ENCODE data around the gene AQP12A.
"Not testable (repeated sequence)": the region's sequence is repeated elsewhere in the genome, so short reads cannot be mapped to it uniquely, and the experiment has no call there.

AQP12A gene

DNA sequence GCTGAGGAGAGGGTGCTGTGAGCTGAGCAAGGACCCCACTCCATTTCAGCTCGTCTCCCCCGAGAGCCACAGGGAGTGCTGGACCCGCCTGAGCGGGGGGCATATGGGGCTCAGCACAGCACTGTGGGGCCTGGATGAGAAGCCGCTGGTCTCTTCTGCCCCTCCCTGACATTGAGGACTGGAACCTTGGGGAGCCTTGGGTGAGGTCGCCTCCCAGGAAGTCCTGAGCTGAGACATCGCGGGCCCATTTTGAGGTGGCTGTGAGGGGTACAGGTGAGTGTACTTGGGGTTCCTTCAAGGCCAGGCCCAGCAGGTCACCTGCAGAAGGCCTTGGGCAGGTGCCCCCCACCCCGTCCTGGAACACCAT is 3.1 kb upstream of the AQP12A start:
- DNase-seq (ENCODE audit: low read depth) = no peak

- DNase-seq (ENCODE audit: low read depth) = no peak
These were observed 1.7 kb upstream of the AQP12A start for GRCh38 chr2:240689975-240690374.

- not testable (repeated sequence) for DNase-seq (ENCODE audit: low read depth)
These were observed 1.1 kb upstream of the AQP12A start for GRCh38 chr2:240690421-240691074.

DNA sequence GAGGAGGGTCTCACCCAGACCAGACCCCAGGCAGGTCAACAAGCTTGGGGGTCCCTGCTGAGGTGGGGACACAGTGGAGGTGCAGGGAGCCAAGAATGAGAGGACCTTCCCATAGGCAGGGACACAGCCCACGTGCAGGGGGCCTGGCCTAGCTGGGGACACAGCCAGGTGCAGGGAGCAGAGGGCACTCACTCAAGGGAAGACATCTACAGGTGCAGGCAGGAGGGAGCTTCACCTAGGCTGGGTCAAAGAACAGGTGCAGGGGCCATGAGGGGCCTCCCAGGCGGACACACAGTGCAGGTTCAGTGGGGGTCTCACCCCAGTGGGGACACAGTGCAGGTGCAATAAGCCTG is 615 bp upstream of the AQP12A start:
- not testable (repeated sequence) for DNase-seq (ENCODE audit: low read depth)

DNA sequence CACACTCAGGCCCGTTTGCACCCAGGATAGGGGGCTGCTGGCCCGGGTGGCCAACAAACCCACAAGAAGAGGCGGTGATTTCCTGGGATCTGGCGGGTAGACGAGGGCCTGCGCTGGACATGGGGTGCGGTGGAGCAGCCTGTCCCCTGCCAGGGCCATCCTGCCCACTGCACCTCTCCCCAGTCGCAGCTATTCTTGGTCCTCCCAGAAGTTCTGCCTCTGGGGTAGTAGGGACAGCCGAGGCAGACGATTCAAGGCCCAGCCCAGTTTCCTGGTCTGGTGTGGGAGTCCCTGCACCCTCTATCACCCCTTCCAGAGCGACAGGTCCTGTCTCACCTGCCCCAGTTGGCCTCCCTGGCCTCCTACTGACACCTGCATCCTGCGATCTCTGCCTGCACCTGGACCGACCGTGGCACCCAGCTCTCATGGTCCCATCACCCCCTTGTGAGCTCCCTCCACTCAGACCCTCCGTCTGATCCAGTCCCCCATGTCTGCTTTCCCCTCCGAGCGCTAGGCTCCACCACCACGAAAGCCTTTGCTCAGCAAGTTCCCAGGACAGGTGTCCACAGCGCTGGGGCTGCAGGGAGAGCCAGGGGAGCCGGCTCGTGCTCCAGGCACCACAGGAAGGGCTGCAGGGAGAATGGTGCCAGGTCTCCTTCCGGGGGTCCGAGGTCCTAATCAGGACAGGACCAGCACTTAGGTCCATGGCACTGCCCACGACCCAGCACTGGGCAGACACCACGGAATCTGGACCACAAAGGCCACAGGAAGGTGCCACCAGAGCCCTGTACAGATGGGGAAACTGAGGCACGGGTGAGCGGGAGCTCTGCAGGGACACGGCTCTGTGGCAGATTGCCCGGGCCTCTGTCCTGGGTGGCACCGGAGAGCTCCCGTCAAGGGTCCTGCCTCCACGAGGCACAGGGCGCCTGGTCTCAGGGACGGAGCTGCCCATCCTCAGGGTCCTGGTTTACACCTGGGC is 1.2 kb downstream of the AQP12A start:
- DNase-seq (ENCODE audit: low read depth) = not testable (repeated sequence)

DNA sequence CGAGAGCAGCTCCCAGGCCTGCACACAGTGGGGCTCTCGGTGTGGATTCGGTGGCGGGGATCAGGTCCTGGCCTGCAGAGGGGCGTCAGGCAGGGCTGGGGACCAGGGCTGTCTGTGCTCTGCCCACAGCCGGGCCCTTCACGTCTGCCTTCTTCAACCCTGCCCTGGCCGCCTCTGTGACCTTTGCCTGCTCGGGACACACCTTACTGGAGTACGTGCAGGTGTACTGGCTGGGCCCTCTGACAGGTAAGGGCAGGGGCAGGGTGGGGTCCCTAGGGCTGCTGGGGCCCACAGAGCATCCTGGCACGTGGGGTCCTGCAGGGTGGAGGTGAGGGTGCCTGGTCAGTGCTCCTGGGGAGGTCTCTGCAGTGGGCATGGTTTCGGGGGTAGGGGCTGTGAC is 2.6 kb downstream of the AQP12A start:
- DNase-seq (ENCODE audit: low read depth) = not testable (repeated sequence)

DNA sequence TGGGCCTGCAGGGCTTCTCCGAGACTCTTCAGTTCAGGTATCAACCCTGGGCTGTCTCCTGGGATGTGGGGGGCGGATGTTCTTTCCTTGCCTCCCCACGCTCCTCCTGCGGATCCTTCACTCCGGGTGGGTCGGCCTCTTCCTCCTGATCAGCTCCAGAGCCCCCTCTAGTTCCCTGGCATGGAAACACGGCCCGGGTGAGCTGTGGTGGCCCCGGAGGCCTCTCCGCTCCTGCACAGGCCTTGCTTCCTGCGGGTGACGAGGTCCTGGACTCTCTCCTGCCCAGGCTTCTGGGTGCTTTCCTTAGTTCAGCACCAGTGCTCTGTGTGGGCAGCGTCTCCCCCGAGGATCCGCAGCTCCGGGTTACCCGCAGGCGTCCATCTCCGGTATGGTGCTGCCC is 3.9 kb downstream of the AQP12A start:
- DNase-seq (ENCODE audit: low read depth) = not testable (repeated sequence)

- not testable (repeated sequence) for DNase-seq (ENCODE audit: low read depth)
These were observed 4.8 kb downstream of the AQP12A start for GRCh38 chr2:240696469-240696868.

- DNase-seq (ENCODE audit: low read depth) = not testable (repeated sequence)
These were observed 7.3 kb downstream of the AQP12A start for GRCh38 chr2:240698852-240699561.

GRCh38 chr2:240699835-240700234 is 8.2 kb downstream of the AQP12A start:
- DNase-seq (ENCODE audit: low read depth) = not testable (repeated sequence)

DNA sequence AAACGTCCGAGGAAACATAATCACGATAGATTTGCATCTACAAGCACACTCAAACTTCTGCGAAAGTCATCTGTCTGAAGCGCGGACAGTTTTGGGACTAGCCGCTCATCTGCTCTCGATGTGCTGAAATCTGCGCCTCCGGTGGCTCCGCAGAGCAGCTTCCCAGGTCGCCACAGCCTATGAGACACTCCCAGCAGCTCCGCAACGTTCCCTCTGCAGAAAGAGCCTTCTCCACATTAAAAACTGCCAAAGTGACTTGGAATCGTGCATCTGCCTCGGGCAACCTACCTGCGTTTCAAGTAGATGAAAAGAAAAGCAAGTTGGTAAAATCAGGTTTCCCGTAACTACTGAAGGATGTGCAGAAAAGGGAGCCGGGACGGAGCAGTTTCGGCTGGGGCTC is 8.9 kb downstream of the AQP12A start:
- not testable (repeated sequence) for DNase-seq (ENCODE audit: low read depth)

- DNase-seq (ENCODE audit: low read depth) = no peak
These were observed 9.5 kb downstream of the AQP12A start for GRCh38 chr2:240701091-240701735.

- DNase-seq (ENCODE audit: low read depth) = no peak
These were observed 10.3 kb downstream of the AQP12A start for GRCh38 chr2:240701736-240702639.

DNA sequence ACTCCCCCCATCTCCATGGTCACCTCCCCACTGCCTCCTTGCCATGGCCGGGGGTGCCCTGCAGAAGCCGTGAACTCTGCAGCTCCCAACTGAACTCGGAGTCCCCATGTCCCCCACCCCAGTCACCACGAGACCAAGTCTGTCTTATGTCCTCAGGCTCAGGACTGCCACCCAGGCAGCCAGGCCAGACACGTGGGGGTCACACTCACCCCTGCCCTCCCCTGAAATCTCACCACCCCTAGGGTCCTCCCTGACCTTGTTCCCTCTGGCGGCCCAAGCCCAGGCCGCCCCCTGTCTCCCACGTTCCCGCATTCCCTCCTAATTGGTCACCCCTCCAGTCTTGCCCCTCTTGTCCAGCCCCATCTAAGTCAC is 11.0 kb downstream of the AQP12A start:
- no peak for DNase-seq (ENCODE audit: low read depth)

GRCh38 chr2:240703417-240704341 is 12.0 kb downstream of the AQP12A start:
- no peak for DNase-seq (ENCODE audit: low read depth)

GRCh38 chr2:240704651-240705050 is 13.0 kb downstream of the AQP12A start:
- DNase-seq (ENCODE audit: low read depth) = no peak

- DNase-seq (ENCODE audit: low read depth) = no peak
These were observed 13.6 kb downstream of the AQP12A start for GRCh38 chr2:240705204-240705791.

DNA sequence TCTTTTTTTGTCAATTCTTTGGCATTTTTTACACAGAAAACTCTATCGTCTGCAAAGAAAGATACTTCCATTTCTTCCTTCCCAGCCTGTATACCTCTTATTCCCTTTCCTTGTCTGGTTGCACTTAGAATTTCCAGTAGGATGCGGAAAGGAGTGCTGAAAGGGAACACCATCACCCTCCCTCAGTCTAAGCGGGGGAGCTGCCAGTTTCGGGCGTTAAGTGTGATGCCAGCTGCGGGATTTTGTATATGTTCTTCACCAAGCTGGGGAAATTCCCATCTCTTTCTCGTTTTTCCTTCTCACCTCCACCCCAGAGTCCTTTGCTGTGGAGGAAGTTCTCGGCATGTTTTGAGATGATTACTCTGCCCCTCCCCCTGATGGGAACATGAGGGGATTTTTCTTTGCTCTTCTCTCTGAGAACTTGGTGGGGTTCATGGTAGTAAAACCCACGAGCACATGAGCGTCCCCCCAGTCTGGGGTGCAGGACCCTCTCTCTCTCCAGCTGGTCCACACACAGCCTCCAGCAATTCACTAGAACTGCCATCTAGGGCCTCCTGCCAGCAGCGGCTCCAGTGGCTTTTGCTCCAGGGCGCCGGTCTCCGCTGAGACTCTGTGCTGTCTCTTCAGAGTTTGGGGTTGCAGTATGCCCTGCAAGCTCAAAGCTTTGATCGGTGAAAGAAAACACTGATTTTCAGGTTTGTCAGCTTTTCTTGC is 15.5 kb downstream of the AQP12A start:
- DNase-seq (ENCODE audit: low read depth) = no peak

DNA sequence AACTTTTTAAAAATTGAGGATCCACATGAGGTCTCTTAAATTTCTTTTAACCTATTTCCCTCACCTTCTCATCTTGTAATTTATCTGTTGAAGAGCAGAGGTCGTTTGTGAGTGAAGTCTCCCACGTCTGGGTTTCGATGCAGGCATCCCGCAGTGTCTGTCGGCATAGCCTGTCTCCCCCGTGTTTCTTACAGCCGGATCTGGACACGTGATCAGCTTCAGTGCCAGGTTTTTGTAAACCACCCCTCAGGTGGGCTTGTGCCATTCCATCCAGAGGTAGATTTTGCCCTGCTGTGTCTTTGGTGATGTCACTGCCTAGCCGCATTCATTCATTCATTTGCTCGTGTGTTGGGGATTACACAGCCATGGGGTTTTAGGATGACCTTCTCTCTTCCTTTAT is 16.2 kb downstream of the AQP12A start:
- no peak for DNase-seq (ENCODE audit: low read depth)
